Measurements from ENCODE around the gene SHISA7.

DNA sequence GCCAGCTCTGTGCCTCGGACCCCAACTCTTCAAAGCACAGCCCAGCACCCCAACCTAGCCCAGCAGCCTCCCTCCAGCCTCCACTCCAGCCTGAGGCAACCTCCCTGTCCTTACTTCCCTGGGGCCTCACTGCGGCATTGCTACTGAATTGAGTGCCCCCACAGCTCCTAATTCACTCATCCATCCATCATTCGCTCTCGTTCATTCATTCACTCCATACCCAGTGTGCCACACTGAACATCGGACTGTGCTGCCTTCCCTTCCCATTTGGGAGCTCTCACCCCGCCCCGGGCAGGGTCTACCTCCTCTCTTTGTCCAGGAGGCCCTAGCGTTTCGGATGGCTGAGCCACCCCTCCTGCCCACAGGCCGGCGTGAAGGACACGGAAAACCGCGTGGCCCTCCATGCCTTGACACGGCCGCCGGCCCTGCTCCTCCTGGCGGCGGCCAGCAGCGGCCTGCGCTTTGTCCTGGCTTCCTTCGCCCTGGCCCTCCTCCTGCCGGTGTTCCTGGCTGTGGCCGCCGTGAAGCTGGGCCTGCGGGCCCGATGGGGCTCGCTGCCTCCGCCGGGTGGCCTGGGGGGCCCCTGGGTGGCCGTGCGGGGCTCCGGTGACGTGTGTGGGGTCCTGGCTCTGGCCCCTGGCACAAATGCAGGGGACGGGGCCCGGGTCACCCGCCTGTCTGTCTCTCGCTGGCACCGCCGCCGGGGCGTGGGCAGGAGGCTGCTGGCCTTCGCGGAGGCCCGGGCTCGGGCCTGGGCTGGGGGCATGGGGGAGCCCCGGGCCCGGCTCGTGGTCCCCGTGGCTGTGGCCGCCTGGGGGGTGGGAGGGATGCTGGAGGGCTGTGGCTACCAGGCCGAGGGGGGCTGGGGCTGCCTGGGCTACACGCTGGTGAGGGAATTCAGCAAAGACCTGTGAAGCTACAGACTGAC, 43.2 kb upstream of the SHISA7 start:
- TF ChIP-seq, protein P1, sequence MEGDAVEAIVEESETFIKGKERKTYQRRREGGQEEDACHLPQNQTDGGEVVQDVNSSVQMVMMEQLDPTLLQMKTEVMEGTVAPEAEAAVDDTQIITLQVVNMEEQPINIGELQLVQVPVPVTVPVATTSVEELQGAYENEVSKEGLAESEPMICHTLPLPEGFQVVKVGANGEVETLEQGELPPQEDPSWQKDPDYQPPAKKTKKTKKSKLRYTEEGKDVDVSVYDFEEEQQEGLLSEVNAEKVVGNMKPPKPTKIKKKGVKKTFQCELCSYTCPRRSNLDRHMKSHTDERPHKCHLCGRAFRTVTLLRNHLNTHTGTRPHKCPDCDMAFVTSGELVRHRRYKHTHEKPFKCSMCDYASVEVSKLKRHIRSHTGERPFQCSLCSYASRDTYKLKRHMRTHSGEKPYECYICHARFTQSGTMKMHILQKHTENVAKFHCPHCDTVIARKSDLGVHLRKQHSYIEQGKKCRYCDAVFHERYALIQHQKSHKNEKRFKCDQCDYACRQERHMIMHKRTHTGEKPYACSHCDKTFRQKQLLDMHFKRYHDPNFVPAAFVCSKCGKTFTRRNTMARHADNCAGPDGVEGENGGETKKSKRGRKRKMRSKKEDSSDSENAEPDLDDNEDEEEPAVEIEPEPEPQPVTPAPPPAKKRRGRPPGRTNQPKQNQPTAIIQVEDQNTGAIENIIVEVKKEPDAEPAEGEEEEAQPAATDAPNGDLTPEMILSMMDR (IDR thresholded peaks at IDR 0.05 in 4 of 5, conservative IDR thresholded peaks at IDR 0.05 in 1 of 5): peak in 2 of 5 experiments; percentile 28 to 33
- TF ChIP-seq POLR2A (IDR thresholded peaks at IDR 0.05): no peak
